NCI-H2227 (cell line): ENCODE data around the gene KAZN.
A peak's percentile ranks its signal among the peaks of the same experiment; 100 is the strongest.

Experiments
- DNase-seq: peaks from one replicate; lab custom pipeline; 2025; ENCODE audit not compliant: unreplicated experiment; lab: John Stamatoyannopoulos, UW

KAZN gene

GRCh38 chr1:14845851-14846250 is 247.4 kb downstream of the KAZN start:
- DNase-seq = no peak

DNA sequence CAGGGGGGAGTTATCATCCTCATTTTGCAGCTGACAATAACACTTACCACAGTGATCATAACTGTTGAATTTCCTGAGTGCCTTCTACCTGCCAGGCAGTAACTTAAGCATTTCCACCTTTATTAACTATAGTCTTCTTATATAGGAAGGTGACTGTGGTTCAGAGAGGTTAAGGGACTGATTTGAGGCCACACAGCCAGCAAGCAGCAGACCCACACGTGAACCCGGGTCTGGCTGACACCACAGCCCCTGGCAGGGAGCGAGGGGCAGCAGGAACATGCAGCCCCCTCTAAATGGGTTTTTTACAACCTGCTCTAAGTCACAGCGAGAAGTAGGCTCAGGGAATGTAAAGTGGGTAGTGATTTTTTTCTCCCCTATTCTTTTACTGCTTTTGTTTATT is 248.2 kb downstream of the KAZN start:
- DNase-seq = no peak

DNA sequence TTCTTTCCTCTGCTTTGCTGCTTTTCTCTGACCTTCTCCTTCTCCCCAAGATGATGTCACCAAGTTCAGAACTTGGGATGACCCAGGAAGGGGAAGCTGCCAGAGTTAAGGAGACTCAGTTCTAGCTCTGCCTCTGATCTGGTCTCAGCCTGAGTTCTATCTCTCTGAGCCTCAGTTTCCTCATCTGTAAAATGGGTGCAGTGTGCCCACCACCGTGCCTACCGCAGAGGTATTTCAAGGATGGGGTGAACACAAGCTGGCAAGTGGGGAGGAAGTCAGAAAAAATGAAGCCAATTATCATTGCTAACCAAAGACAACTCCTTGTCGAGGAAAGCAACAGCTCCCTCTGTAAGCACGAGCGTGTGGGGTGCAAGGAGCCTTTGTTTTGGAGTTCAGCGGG is 249.7 kb downstream of the KAZN start:
- DNase-seq = no peak

DNA sequence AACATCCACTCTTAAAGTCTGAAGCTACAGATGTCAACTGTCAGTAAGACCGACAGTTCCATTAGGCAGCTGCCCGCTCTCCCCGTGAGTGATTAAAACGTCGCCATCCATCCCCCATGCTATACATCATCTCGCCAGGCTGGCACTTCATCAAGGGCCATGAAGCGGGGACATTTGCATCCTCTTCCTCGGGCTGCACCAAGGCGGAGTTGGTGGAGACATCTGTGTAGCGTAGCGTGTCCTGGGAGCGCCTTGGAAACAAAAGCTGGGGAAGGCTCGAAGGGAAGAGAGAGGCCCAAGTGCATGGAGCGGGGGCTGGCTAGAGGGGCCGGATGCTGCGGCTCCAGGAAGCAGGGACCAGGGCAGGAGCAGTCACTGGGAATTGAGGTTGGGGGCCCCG is 250.1 kb downstream of the KAZN start:
- DNase-seq = no peak

- DNase-seq = no peak
These were observed 250.6 kb downstream of the KAZN start for GRCh38 chr1:14849038-14849437.

DNA sequence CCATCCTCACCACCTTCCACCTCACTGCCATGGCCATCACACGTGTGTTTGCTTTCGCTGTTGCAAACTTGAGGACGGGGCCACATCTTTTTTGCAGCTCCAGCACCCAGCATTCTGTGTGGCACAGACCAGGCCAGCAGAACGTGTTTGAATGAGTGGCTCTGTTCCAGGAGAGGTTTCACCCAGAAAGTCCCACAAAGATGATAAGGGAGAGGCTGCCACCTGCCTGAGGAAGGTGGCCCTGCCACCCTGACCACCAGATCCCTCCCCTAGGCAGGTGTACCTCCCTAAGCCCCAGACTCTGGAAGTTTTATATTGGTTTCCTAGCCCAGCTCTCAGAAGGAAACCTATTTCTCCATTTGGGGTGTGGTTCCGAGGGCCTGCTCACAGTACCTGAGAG is 252.1 kb downstream of the KAZN start:
- DNase-seq = no peak

DNA sequence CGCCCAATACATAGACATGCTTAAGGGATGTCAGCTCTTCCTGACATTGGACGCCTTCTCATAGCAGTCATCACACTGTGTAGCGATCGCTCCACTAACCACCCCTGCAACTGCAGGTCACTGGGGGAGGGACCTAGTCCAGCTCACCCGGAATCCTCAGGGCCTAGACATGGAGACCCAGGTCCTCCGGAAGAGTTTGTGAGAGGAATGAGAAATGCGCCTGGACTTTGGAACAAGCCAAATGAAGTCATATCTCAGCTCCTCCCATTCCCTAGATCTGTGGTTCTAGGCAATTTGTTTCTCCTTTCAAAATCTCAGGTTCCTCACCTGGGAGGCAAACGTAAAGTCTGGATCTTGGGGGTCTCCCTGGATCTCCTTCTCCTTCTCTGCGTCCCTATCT is 253.3 kb downstream of the KAZN start:
- no peak for DNase-seq

- no peak for DNase-seq
These were observed 253.8 kb downstream of the KAZN start for GRCh38 chr1:14852291-14852690.

DNA sequence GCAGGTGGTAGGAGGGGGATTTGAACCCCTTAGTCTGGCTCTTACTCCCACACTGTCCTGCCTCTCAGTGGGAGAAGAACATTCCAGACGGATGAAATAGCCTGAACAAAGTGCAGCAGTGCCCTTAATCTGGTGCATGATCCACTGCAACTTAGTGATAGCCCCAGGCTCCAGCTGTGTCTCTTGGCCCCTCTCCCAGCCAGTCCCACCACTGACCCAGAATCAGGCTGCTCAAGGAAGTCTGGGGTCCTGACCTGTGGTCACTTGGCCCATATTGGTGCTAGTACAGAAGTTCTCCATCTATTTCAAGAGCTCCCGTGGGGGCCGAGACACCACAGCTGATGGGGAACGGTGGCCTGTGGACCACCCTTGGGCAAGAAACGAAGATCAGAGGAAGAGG is 255.0 kb downstream of the KAZN start:
- DNase-seq = no peak

DNA sequence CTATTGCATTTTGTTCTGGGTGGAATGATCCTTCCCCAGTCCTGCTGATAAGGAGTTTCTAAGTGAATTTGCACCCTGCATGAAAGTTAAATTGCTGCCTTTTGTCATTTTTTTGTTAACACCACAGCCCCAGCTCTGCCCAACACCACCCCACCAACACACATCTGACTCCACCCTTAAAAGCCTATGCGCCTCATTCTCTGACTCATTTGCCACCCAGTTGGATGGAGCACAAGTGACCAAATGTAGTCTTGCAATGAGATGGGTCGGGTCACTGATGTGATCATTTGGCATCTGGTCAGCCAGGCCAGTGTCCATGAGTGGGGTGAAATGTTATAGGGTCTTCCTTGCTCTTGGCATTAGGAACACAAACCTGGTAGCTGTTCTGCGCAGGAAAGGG is 256.8 kb downstream of the KAZN start:
- DNase-seq = no peak

DNA sequence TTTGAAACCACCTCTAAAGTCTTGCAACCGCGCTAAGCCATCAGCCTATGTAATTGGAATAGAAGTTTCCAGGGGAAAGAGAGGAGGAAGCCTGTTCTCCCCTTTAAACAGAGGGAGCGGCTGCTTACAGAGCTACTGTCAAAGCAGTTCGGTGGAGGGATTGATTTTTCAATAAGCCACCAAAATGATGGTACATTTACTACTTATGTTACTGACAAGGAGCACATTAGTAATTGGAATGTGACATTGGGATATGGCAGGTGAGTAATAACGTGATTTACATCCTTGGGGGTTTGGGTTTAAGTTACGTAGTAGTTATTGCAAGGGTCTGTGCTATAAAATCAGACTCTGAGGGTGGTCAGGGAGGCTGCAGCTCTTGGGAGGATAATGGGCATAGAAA is 257.3 kb downstream of the KAZN start:
- DNase-seq = no peak

GRCh38 chr1:14857436-14858195 is 259.1 kb downstream of the KAZN start:
- DNase-seq = no peak

DNA sequence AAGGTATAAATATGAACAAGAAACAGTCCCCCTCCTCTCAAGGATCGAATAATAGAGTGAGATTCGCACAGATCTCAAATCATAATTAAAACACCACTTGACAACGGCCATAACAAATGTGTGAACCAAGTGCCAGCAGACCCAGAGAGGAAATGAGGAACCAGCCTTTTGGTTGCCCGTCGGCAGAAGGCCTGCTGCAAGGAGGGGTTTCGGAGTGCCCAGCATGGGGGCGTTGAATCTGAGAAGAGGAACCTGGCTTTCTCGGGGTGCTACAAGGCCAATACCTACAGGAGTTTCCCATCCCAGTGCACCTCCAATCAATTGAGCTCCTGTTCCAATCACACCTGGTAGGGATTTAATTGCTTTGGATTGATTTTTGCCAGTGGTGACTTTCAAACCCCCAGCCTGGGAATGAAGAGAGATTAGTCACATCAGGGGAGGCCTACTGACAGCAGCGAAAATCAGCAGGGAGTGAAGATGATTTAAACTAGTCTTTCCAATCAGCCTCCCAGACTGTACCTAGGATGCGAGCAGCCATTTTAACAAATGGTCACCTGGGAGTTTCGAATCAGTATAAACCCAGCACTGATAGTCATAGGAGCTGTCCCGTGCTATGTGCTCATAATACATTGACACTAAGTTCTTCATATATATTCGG is 263.8 kb downstream of the KAZN start:
- no peak for DNase-seq

DNA sequence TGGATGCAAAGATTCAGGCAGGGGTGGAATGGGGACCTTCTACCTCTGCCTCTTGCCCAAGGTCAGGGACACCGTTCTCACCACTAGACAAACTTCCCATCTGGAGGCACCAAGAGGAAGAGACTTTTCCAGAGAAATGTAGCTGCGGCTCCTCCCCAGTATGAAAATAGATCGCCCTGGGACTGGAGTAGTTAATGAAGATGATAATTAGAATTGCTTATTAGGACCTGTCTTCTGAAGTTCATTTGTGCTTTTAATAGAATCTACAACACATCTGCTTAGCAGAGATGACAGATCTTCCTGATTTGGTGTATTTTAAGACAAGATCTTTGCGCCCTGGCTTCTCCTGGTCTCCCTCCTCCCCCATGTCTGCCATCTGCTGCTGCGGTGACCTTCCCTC is 266.6 kb downstream of the KAZN start:
- DNase-seq = no peak

DNA sequence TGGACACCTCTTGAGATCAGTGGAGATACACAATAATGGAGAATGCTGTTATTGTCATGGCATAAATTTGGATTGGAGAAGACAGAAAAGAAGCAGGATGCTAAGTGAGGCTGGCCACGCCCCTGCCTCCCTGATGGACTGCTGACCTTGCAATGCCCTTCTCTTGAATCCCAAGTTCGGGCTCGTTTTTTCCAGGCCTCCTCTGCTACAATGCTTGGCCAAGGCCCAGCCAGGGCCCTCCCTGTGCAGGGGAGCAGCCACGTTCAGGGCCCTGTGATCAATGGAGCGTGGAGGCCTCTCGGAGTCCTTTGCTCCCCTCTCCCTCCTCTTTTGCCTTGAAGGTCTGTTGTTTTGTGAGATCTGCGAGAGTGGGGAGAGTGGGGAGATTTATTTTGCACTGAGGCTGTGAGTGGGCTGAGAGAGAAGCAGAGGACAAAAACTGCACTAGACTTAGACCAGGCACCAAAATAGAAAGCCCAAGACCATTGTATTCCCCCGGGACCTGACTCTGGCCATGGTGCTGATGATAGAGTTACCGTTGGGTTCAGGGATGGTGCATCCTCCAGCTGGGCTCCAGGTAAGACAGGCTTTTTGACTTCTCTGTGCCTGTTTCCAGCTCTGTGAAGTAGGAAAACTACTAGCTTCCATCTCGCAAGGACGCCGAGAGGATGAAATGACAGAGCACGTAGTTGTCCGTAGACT is 268.6 kb downstream of the KAZN start:
- DNase-seq = no peak

DNA sequence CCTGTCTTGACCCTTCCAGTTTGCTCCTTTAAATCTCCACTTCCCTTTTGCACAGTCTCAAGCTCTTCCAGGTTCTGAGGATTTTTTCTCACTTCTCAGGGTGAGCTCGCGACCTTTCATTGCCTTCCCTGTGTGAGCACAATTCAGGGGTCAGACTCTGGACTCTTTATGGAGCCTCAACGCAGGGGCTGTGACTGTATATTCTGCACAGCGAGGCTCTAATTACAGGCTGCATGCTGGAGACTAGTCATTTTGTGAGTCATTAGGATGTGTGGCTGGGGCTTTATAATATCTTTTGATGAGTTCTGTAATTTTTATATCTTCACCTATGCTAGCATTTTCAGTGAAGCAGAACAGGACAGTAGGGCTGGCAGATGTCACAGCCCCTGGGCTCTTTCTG is 270.7 kb downstream of the KAZN start:
- peak; percentile 91 for DNase-seq

- peak; percentile 42 for DNase-seq
These were observed 272.9 kb downstream of the KAZN start for GRCh38 chr1:14871218-14871970.

GRCh38 chr1:14872762-14873161 is 274.3 kb downstream of the KAZN start:
- no peak for DNase-seq

- DNase-seq = no peak
These were observed 275.2 kb downstream of the KAZN start for GRCh38 chr1:14873677-14874076.

DNA sequence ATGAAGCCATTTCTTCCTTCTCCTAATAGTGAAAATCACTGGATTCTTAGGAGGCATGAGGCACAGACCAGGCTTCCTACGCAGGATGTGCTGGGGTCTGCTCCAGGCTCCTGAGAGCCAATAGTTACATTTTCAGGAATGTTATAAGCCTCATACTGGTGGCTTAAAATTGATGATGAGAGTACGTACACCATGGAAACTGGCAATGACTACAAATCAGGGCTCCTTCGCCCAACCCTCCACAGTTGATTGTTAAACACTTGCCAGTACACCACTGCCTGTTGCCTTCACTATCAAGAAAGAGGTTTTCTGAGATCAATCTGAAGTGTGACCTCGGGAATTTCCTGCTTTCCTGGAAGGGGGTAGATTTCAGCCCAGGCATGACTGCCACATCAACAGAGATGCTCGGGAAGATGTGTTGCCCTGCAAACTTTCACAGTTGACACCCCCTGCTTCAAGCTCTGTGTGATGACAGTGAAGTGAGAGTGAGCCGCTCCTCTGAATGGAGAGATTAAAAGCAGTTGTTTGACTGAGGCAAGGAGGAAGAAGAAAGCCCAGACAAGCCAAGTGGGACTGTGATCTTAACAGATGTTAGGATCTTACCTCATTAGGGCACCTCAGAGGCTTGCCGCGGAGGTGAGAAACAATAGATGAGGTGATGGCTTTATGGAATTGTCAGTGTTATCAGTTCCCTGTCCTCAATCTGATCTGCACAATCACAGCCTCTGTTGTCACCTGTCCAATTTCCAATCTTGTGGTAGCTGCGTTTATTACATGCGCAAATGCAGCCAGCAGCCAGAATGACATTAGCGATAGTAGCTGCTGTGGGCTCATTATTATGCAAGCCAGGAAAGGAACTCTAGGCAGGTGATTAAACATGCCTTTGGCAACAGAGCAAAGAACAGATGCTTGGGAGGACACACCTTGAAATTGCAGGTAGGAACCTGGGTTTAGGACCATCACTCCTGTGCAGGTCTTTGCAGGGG is 277.3 kb downstream of the KAZN start:
- DNase-seq = peak; percentile 13
